SK-N-SH (cell line): ENCODE results near the gene SLAMF7. TPM values are rescaled to one million over a fixed set of nuclear protein-coding genes. Genes with fewer than 3 reads are reported as not detected.

Experiments used
- CTCF ChIA-PET: fragments of 300-600, 350-600 bp; formaldehyde crosslinking; extraction: SDS; loops from one replicate; lab custom pipeline; 2021; lab: Yijun Ruan, JAX
- POLR2A ChIA-PET: fragments of 350-600 bp; sonication (Branson Sonifier 250); formaldehyde crosslinking; extraction: SDS; loops from one replicate; lab custom pipeline; 2020; ENCODE audit warnings: antibody characterized with exemption, inconsistent platforms; lab: Yijun Ruan, JAX
- DNase-seq: peaks from one replicate; pipeline ENCODE4 v3.0.0; 2012
- H2AFZ ChIP-seq: fragments of 200-600 bp; sonication (generic); 2 replicates; pipeline ENCODE4 v1.8.1; 2016; ENCODE audit warnings: antibody characterized with exemption, mild to moderate bottlenecking, low read depth
- H3F3A ChIP-seq: fragments of 200-600 bp; sonication (generic); replicated peaks from 2 replicates; pipeline ENCODE3; 2016; ENCODE audit warnings: antibody characterized with exemption, mild to moderate bottlenecking; ENCODE audit not compliant: insufficient read depth
- H3K27ac ChIP-seq, 2 experiments: fragments of 200-500 bp in 1 of 2; fragments of 200-600 bp in 1 of 2; sonication (Bioruptor generic) in 1 of 2; sonication (generic), shearing (Covaris generic) in 1 of 2; 2 replicates each; pipeline versions ENCODE4 v1.5.1 to v1.6.1; 2014 to 2016; ENCODE audit warnings: low read depth in 2 of 2, inconsistent platforms in 1 of 2, low read length in 1 of 2, mild to moderate bottlenecking in 1 of 2, mixed read lengths in 1 of 2
- H3K27me3 ChIP-seq: fragments of 200-600 bp; sonication (generic), shearing (Covaris generic); 2 replicates; pipeline ENCODE4 v1.6.1; 2016; ENCODE audit warnings: mixed run types; ENCODE audit not compliant: insufficient read depth
- H3K36me3 ChIP-seq, 2 experiments: fragments of 200-500 bp in 1 of 2; fragments of 200-600 bp in 1 of 2; sonication (Bioruptor generic) in 1 of 2; sonication (generic) in 1 of 2; replicated peaks in 1 of 2; 2 replicates each; pipeline versions ENCODE3 to v1.5.1; 2014 to 2016; ENCODE audit warnings: low read length in 1 of 2, mild to moderate bottlenecking in 1 of 2; ENCODE audit not compliant: insufficient read depth in 2 of 2, control insufficient read depth in 1 of 2
- H3K4me1 ChIP-seq, 2 experiments: fragments of 200-500 bp in 1 of 2; fragments of 200-600 bp in 1 of 2; sonication (Bioruptor generic) in 1 of 2; sonication (generic), shearing (Covaris generic) in 1 of 2; 2 replicates each; pipeline versions ENCODE4 v1.5.1 to v1.6.1; 2014 to 2016; ENCODE audit warnings: low read depth in 1 of 2, low read length in 1 of 2, mixed run types in 1 of 2; ENCODE audit not compliant: insufficient read depth in 2 of 2, control insufficient read depth in 1 of 2
- H3K4me2 ChIP-seq: fragments of 200-600 bp; sonication (generic), shearing (Covaris generic); 2 replicates; pipeline ENCODE4 v1.6.1; 2017; ENCODE audit warnings: mixed run types
- H3K4me3 ChIP-seq, 2 experiments: fragments of 200-500 bp in 1 of 2; fragments of 200-600 bp in 1 of 2; sonication (Bioruptor generic) in 1 of 2; sonication (generic), shearing (Covaris generic) in 1 of 2; 2 replicates each; pipeline versions ENCODE4 v1.5.1 to v1.8.1; 2014 to 2016; ENCODE audit warnings: low read depth in 2 of 2, inconsistent platforms in 1 of 2, low read length in 1 of 2, mild to moderate bottlenecking in 1 of 2, mixed read lengths in 1 of 2, moderate library complexity in 1 of 2
- H3K79me2 ChIP-seq: fragments of 200-600 bp; sonication (generic); 2 replicates; pipeline ENCODE4 v1.8.1; 2017; ENCODE audit warnings: mild to moderate bottlenecking; ENCODE audit not compliant: insufficient read depth
- H3K9ac ChIP-seq: fragments of 200-600 bp; sonication (generic); 2 replicates; pipeline ENCODE4 v1.6.1; 2017; ENCODE audit warnings: mixed run types
- H3K9me2 ChIP-seq: fragments of 200-600 bp; sonication (generic); 2 replicates; pipeline ENCODE4 v1.6.1; 2017; ENCODE audit warnings: mixed run types
- H3K9me3 ChIP-seq: fragments of 200-600 bp; sonication (generic); 2 replicates; pipeline ENCODE4 v1.6.1; 2017; ENCODE audit warnings: mixed run types, mild to moderate bottlenecking, moderate library complexity
- H4K20me1 ChIP-seq: fragments of 200-600 bp; sonication (generic); 2 replicates; pipeline ENCODE4 v1.6.1; 2017; ENCODE audit warnings: mild to moderate bottlenecking, mixed run types; ENCODE audit not compliant: insufficient read depth
- CHD2 ChIP-seq: fragments of 150-350 bp; IDR thresholded peaks from 2 replicates; pipeline ENCODE4 v1.6.1; 2018; ENCODE audit warnings: low read length; ENCODE audit not compliant: partially characterized antibody
- CTCF ChIP-seq: fragments of 200-600 bp; sonication (generic); IDR thresholded peaks from 2 replicates; pipeline ENCODE4 v1.6.1; 2017; ENCODE audit warnings: antibody characterized with exemption, mild to moderate bottlenecking, moderate library complexity
- ELF1 ChIP-seq: IDR thresholded peaks from 2 replicates; pipeline ENCODE4 v1.4.0; 2012
- FOXJ3 ChIP-seq: sonication (generic); formaldehyde crosslinking; IDR thresholded peaks from 2 replicates; pipeline ENCODE4 v1.5.1; 2020; ENCODE audit warnings: mild to moderate bottlenecking, missing genetic modification reagents
- FOXM1 ChIP-seq: IDR thresholded peaks from 2 replicates; pipeline ENCODE4 v1.4.0; 2012; ENCODE audit warnings: low read depth, mild to moderate bottlenecking
- GABPA ChIP-seq: IDR thresholded peaks from 2 replicates; pipeline ENCODE4 v1.4.0; 2012; ENCODE audit warnings: low read depth, mild to moderate bottlenecking
- GATA2 ChIP-seq: sonication (generic); formaldehyde crosslinking; IDR thresholded peaks from 2 replicates; pipeline ENCODE4 v1.5.0; 2020; ENCODE audit warnings: mild to moderate bottlenecking, missing genetic modification reagents
- JUND ChIP-seq: IDR thresholded peaks from 2 replicates; pipeline ENCODE4 v1.4.0; 2012
- NFIC ChIP-seq: IDR thresholded peaks from 2 replicates; pipeline ENCODE4 v1.4.0; 2012; ENCODE audit warnings: borderline replicate concordance
- NRF1 ChIP-seq: IDR thresholded peaks from 2 replicates; pipeline ENCODE4 v1.6.1; 2012; ENCODE audit warnings: low read depth, mild to moderate bottlenecking, low read length
- POLR2AphosphoS5 ChIP-seq: IDR thresholded peaks from 2 replicates; pipeline ENCODE4 v1.6.1; 2012; ENCODE audit warnings: low read depth, low read length
- RAD21 ChIP-seq: IDR thresholded peaks from 2 replicates; pipeline ENCODE4 v1.6.1; 2012; ENCODE audit warnings: mild to moderate bottlenecking, low read length
- RXRA ChIP-seq: IDR thresholded peaks from 2 replicates; pipeline ENCODE4 v1.4.0; 2012; ENCODE audit warnings: low read depth, mild to moderate bottlenecking, borderline replicate concordance
- TAF1 ChIP-seq: IDR thresholded peaks from 2 replicates; pipeline ENCODE4 v1.6.1; 2012; ENCODE audit warnings: low read depth, mild to moderate bottlenecking, low read length, moderate library complexity, borderline replicate concordance
- TCF12 ChIP-seq: IDR thresholded peaks from 2 replicates; pipeline ENCODE4 v1.4.0; 2012
- TEAD4 ChIP-seq: IDR thresholded peaks from 2 replicates; pipeline ENCODE4 v1.4.0; 2012; ENCODE audit warnings: mild to moderate bottlenecking, borderline replicate concordance; ENCODE audit not compliant: insufficient read depth
- USF2 ChIP-seq: fragments of 150-350 bp; IDR thresholded peaks from 2 replicates; pipeline ENCODE4 v1.6.1; 2017; ENCODE audit warnings: antibody characterized with exemption, low read length, low read depth, borderline replicate concordance
- YY1 ChIP-seq: IDR thresholded peaks from 2 replicates; pipeline ENCODE4 v1.4.0; 2012; ENCODE audit warnings: low read depth, mild to moderate bottlenecking
- WGBS: methylation state at CpG from one replicate; pipeline ENCODE4 v1.1.6; 2017; ENCODE audit warnings: low lambda C conversion rate; 5-methylcytosine and 5-hydroxymethylcytosine counted together
- polyA plus RNA-seq, 3 experiments: library from polyadenylated mRNA; depleted of rRNA; stranded (reverse); fragments of >200 nt; gene quantifications; 2 replicates each; pipeline ENCODE4 v1.2.3, GENCODE V29; 2012
- TF ChIP-seq, protein P1 (sequence below): IDR thresholded peaks from 2 replicates; pipeline ENCODE4 v1.4.0; 2012; ENCODE audit warnings: low read depth, borderline replicate concordance

The SLAMF7 gene
- polyA plus RNA-seq, 1 of the 3 experiments (the other 2 are of a cell fraction): not detected

DNA sequence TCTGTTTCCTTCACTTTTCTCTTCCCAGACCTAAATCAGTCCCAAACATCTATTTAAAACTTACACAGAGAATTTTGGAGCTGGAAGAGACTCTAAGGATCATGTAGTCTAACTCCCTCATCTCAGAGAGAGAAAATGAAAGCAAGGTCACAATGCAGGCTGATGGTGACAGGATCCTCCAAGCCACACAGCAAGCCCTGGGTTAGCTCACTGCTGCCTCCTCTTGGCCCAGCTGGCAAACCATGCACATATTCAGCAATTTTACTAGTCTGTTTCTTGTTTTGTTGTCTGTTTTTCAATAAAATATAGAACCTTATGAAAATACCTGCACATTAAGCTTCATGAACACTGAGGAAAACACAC lies 29.2 kb downstream of the SLAMF7 start:
- Histone ChIP-seq H3F3A (no peaks in the 10 kb centered on the region), H3K9me3 (no peaks in the 10 kb centered on the region), H3K27me3 (peaks cover 16% of the 10 kb centered on the region; the same call in 1 of the 2 replicates), H3K36me3 (no peaks in the 10 kb centered on the region), H3K4me2 (peak overlapping the region; percentile 58; the same call in 1 of the 2 replicates), H4K20me1 (no peaks in the 10 kb centered on the region), H3K79me2 (no peaks in the 10 kb centered on the region), H3K4me3 (peak overlapping the region in 1 of 2 experiments; percentile 42; a peak in 1 of 4 replicates), H3K27ac (no peak overlapping the region), H3K9me2 (no peaks in the 10 kb centered on the region), H2AFZ (peak overlapping the region; percentile 70), H3K4me1 (no peaks in the 10 kb centered on the region), H3K9ac (no peak overlapping the region)
- ChIA-PET CTCF (interaction anchor here (2.5 kb wide), 1 partner anchor 9 kb away, joined by 8 read pairs; no protein-coding TSS in a partner anchor), POLR2A (no interaction called here)
- TF ChIP-seq CTCF (peak; percentile 47), TEAD4 (no peak)
- DNase-seq: no peak

GRCh38 chr1:160772331-160772730 lies 33.3 kb downstream of the SLAMF7 start:
- ChIA-PET CTCF (no interaction called here), POLR2A (no interaction called here)
- H3K27ac ChIP-seq: no peak overlapping the region

DNA sequence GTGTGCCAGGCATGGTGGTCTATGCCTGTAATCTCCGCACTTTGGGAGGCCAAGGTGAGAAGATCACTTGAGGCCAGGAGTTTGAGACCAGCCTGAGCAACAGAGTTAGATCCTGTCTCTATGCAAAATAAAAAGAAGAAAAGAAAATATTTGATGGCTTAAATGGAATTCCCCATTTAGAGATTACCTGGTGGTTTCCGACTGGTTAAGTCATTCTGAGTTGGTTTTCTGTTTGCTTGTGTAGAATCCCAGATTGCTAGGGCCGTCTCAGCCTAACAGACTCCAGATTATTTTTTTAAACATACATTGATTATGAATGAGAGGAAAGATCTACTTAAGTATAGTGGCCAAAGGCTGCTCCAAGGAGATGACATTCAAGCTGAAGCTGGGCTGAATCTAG lies 34.0 kb downstream of the SLAMF7 start:
- POLR2A ChIA-PET: no interaction called here
- H3K36me3 ChIP-seq: no peaks in the 10 kb centered on the region
- TF ChIP-seq NFIC: no peak
- TF ChIP-seq GATA2: no peak
- no peak for TF ChIP-seq RXRA
- no peak for TF ChIP-seq CTCF
- TF ChIP-seq FOXM1: no peak
- no peak for TF ChIP-seq USF2
- no peak for TF ChIP-seq POLR2AphosphoS5
- TF ChIP-seq ELF1: no peak
- TF ChIP-seq FOXJ3 (CRISPR knock-in tag): no peak
- no peak for TF ChIP-seq JUND
- TF ChIP-seq, protein P1, sequence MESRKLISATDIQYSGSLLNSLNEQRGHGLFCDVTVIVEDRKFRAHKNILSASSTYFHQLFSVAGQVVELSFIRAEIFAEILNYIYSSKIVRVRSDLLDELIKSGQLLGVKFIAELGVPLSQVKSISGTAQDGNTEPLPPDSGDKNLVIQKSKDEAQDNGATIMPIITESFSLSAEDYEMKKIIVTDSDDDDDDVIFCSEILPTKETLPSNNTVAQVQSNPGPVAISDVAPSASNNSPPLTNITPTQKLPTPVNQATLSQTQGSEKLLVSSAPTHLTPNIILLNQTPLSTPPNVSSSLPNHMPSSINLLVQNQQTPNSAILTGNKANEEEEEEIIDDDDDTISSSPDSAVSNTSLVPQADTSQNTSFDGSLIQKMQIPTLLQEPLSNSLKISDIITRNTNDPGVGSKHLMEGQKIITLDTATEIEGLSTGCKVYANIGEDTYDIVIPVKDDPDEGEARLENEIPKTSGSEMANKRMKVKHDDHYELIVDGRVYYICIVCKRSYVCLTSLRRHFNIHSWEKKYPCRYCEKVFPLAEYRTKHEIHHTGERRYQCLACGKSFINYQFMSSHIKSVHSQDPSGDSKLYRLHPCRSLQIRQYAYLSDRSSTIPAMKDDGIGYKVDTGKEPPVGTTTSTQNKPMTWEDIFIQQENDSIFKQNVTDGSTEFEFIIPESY: no peak
- TF ChIP-seq TCF12: no peak
- TF ChIP-seq TEAD4: no peak

More at GRCh38 chr1:160772331-160772730, 33.3 kb downstream of the SLAMF7 start:
- H3K36me3 ChIP-seq: no peaks in the 10 kb centered on the region
- peaks cover 24% of the 10 kb centered on the region; the same call in 1 of the 2 replicates for H3K27me3 ChIP-seq
- no peaks in the 10 kb centered on the region for H3K4me1 ChIP-seq
- no peak for TF ChIP-seq JUND
- no peak for TF ChIP-seq NRF1
- TF ChIP-seq GABPA: no peak
- no peak for TF ChIP-seq TCF12
- TF ChIP-seq TAF1: no peak
- TF ChIP-seq GATA2: no peak
- TF ChIP-seq RAD21: no peak
- TF ChIP-seq RXRA: no peak
- TF ChIP-seq CHD2: no peak
- no peak for TF ChIP-seq YY1
- DNase-seq: no peak
- H3K9me3 ChIP-seq: no peaks in the 10 kb centered on the region
- no peaks in the 10 kb centered on the region for H4K20me1 ChIP-seq
- no peak overlapping the region for H3K4me3 ChIP-seq
- H3K9ac ChIP-seq: no peak overlapping the region
- H3F3A ChIP-seq: no peaks in the 10 kb centered on the region
- H2AFZ ChIP-seq: no peak overlapping the region
- 12% methylated on average over 1 of the region's 1 CpG for whole genome bisulfite sequencing
- no peaks in the 10 kb centered on the region for H3K79me2 ChIP-seq
- H3K9me2 ChIP-seq: no peaks in the 10 kb centered on the region
- H3K4me2 ChIP-seq: no peak overlapping the region

More for the DNA sequence above, 34.0 kb downstream of the SLAMF7 start:
- no peak for DNase-seq
- Histone ChIP-seq H3F3A (no peaks in the 10 kb centered on the region), H3K27ac (no peak overlapping the region), H3K9ac (no peak overlapping the region), H3K9me3 (no peaks in the 10 kb centered on the region), H4K20me1 (no peaks in the 10 kb centered on the region), H3K79me2 (no peaks in the 10 kb centered on the region), H2AFZ (no peak overlapping the region), H3K4me3 (no peak overlapping the region), H3K27me3 (peaks cover 24% of the 10 kb centered on the region; the same call in 1 of the 2 replicates), H3K4me1 (no peaks in the 10 kb centered on the region), H3K4me2 (no peak overlapping the region), H3K9me2 (no peaks in the 10 kb centered on the region)
- CTCF ChIA-PET: no interaction called here
- 6% methylated on average over 3 of the region's 3 CpGs for WGBS
